Measurements from ENCODE around the gene DBF4B.
"Not testable (repeated sequence)": the region's sequence is repeated elsewhere in the genome, so short reads cannot be mapped to it uniquely, and the experiment has no call there.

DBF4B gene

GRCh38 chr17:44677136-44677535 lies 31.3 kb upstream of the DBF4B start:
- TF ChIP-seq CTCF (IDR thresholded peaks at IDR 0.05; ENCODE audit: extremely low read depth, missing control alignments), result no peak
- DNase-seq (ENCODE audit: low spot score), result no peak

GRCh38 chr17:44683303-44683702 lies 25.2 kb upstream of the DBF4B start:
- DNase-seq (ENCODE audit: low spot score), result not testable (repeated sequence)

GRCh38 chr17:44687756-44688155 lies 20.7 kb upstream of the DBF4B start:
- no peak for TF ChIP-seq CTCF (IDR thresholded peaks at IDR 0.05; ENCODE audit: extremely low read depth, missing control alignments)
- no peak for DNase-seq (ENCODE audit: low spot score)

GRCh38 chr17:44688200-44688599 lies 20.3 kb upstream of the DBF4B start:
- no peak for DNase-seq (ENCODE audit: low spot score)
- TF ChIP-seq CTCF (IDR thresholded peaks at IDR 0.05; ENCODE audit: extremely low read depth, missing control alignments), result no peak

- TF ChIP-seq CTCF (IDR thresholded peaks at IDR 0.05; ENCODE audit: extremely low read depth, missing control alignments), result no peak
- peak; percentile 19 for DNase-seq (ENCODE audit: low spot score)
Observed at GRCh38 chr17:44688675-44689476, 19.6 kb upstream of the DBF4B start.

- peak; percentile 91 for DNase-seq (ENCODE audit: low spot score)
- no peak for TF ChIP-seq CTCF (IDR thresholded peaks at IDR 0.05; ENCODE audit: extremely low read depth, missing control alignments)
Observed at GRCh38 chr17:44689477-44690217, 18.8 kb upstream of the DBF4B start, which contains the start of gene CCDC43. CCDC43 (minus strand) TSS chr17:44689776; CDS start chr17:44689753, 23 bp downstream.

GRCh38 chr17:44690746-44691306 lies 17.6 kb upstream of the DBF4B start:
- peak; percentile 34 for DNase-seq (ENCODE audit: low spot score)

GRCh38 chr17:44693609-44694008 lies 14.9 kb upstream of the DBF4B start:
- no peak for TF ChIP-seq CTCF (IDR thresholded peaks at IDR 0.05; ENCODE audit: extremely low read depth, missing control alignments)
- DNase-seq (ENCODE audit: low spot score), result no peak

GRCh38 chr17:44700288-44700687 lies 8.2 kb upstream of the DBF4B start:
- not testable (repeated sequence) for DNase-seq (ENCODE audit: low spot score)

All from GM20000 (cell line).